ENCODE data around the gene LSAMP.

DNA sequence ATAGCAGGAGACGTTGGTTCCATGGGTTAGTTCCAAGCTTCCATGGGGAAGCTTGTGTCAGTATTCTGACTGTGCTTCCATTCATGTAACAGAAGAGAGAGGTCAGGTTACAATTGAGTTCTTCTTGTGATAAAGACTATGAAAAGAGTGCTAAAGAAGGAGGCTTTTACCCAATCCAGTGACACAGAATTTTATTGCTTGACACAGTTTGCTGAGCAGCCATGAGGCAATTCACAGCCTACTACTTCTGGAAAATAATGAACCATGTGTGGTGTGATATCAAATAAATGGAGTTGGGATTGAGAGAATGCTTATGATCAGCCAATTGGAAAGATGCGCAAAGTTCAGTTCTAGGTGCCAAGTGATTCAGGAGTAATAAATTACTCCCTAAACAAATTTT lies 233.4 kb downstream of the LSAMP start:
- TF ChIP-seq, protein P1, sequence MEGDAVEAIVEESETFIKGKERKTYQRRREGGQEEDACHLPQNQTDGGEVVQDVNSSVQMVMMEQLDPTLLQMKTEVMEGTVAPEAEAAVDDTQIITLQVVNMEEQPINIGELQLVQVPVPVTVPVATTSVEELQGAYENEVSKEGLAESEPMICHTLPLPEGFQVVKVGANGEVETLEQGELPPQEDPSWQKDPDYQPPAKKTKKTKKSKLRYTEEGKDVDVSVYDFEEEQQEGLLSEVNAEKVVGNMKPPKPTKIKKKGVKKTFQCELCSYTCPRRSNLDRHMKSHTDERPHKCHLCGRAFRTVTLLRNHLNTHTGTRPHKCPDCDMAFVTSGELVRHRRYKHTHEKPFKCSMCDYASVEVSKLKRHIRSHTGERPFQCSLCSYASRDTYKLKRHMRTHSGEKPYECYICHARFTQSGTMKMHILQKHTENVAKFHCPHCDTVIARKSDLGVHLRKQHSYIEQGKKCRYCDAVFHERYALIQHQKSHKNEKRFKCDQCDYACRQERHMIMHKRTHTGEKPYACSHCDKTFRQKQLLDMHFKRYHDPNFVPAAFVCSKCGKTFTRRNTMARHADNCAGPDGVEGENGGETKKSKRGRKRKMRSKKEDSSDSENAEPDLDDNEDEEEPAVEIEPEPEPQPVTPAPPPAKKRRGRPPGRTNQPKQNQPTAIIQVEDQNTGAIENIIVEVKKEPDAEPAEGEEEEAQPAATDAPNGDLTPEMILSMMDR (IDR thresholded peaks at IDR 0.05; ENCODE audit: low read depth, low read length), result no peak
- no peak for TF ChIP-seq EZH2phosphoT487 (IDR thresholded peaks at IDR 0.05; ENCODE audit: low read depth)
